Hematopoietic multipotent progenitor cell treated with erythropoietin and hydrocortisone succinate and interleukin-3 and kit ligand, for 8 days (in vitro differentiated cells): ENCODE measurements around the gene OR2J3.
A peak's percentile ranks its signal among the peaks of the same experiment; 100 is the strongest.
"Not testable (repeated sequence)": the region's sequence is repeated elsewhere in the genome, so short reads cannot be mapped to it uniquely, and the experiment has no call there.

Source experiments
- DNase-seq: peaks from one replicate; pipeline ENCODE4 v3.0.0-alpha.2; 2015

The OR2J3 gene

DNA sequence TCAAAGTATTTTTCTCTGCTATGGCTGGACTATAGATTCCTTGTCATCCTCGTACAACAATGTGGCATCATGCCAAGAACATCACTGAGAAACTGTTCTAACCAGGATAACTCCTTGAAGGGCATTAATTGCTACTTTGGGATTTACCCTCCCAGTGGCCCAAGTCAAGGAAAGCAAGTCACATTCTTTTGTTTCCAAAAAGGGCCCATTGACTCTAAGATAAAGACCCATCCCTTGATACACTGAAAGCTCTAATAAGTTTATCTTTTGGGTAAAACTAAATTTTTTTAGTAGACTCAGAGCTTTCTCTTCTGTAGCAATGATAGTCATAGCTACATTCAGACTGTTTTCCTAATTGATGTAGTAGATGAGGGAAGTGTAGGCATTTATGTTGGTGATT is at the start of gene OR2J3:
OR2J3 (plus strand) TSS at position 301 of the 400 bp plus-strand sequence. CDS start 3,833 bp downstream, outside the sequence.
- DNase-seq, result no peak

DNA sequence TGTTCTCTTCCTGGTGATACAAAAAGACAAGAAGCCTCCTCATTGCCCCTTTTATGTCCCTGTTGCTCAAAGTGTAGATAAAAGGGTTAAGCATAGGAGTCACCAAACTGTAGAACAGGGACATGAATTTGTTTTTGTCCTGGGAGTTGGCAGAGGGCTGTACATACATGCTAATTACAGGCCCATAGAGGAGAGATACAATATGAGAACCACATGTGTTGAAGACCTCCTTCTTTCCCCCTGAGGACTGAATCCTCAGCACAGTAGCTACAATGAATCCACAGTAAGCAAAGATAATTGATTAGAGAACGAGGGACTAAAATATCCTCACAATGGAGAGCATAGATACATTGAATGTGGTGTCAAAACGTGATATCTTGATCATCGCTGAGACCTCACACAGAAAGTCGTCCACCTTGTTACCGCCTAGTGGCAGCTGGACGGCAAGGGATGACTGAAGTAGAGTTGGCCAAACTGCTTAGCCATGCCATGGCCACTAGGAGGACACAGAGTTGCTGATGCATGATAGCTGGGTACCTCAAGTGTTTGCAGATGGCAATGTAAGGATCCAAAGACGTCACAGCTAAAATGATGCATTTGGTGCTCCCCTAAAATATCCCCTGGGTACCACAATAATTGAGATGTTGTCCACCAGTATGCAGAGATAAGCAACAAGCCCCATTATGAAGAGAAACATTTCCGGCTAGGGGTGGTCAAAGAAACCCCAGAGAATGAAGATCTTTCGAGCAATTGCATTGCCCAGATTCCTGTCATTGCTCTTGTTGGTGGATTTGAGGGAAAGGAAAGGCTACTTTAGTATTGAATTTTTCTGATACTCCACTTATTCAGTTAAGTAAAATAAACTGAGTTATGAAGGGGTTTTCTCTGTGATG is 35.8 kb upstream of the OR2J3 start:
- peak; percentile 51 for DNase-seq

DNA sequence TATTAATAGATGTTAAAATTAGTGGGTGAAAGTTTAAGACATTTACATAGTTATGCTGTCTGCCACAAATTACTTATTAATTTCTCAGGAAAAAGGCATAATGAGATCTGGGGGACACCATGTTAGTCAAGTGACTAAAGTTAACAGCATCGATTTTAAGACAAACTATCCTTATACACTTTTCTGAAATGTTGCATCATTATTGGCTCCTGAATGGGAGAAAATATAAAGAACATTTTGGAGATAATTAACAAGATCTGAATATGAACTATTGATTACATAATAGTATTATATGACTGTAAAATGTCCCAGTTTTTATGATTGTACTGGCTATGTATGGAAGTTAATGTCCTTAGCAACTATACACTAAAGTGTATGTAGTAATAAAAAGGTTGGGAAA is 28.7 kb upstream of the OR2J3 start:
- no peak for DNase-seq

DNA sequence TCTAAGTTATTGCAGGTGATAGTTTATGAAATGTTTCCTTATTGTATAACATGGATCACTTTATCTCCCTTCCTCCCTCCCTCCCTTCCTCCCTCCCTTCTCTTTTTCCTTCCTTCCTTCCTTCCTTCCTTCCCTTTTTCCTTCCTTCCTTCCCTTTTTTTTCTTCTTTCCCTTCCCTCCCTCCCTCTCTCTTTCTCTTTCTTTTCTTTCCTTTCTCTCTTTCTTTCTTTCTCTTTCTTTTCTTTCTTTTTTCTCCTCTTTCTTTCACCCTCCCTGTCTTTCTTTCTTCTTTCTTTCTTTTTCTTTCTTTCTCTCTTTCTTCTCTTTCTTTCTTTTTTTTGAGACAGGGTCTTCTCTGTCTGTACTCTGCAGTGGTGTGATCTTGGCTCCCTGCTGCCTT is 26.5 kb upstream of the OR2J3 start:
- no peak for DNase-seq

DNA sequence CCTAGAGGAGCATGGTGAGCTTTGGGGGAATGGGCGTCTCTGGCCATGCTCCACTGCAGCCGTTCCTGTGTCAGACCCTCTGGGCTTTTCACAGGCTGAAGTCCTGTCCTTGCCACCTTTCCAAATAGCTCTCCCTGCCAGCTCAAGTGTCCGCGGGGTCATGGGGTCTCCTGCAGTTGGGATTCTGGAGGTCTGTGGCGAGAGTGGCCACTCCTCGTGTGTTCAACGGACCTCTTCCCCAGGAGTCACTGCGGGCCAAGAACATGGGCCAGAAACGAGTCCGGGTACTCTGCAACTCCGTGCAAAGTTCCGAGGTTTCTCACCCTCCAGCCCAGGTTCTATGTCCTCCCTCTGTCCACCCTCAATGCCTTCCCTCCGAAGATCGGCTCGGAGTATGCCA is 25.4 kb upstream of the OR2J3 start:
- no peak for DNase-seq

DNA sequence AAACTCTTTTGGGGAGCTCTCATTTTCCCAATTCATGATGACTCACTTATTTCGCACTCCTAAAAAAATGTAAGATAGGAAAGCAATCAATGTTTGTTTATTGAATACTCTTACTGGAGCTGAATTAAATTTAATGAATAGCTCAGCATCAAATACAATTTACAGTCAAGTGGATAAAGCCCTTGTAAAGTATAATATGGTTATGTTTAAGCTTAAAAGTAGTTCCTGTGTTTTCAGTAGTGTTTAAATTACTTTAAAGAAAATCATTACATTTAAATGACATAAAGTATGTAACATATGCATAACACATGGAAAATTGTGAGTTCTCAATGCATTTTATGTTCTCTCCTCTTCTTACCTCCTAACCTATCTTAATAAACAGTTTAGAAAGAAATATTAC is 20.6 kb upstream of the OR2J3 start, which contains the start of gene OR2B3:
OR2B3 (minus strand) TSS at position 101 of the 400 bp plus-strand sequence; CDS start at position 36, 65 bp downstream.
- DNase-seq, result no peak

DNA sequence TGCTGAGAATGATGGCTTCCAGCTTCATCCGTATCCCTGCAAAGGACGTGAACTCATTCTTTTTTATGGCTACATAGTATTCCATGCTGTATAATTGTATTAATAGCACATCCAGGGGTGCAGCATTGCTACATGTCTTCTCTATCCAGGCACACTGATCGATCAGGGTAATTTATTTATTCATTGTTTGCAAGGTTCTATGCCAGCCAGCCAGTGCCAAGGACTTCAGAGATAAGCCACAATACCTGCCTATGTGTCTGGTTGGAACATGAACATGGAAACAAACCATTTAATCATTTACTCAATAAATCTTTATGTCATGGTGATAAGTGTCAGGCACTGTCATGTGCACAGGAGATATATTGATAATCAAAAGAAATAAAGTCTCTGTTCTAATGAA is 14.9 kb upstream of the OR2J3 start:
- DNase-seq, result no peak

DNA sequence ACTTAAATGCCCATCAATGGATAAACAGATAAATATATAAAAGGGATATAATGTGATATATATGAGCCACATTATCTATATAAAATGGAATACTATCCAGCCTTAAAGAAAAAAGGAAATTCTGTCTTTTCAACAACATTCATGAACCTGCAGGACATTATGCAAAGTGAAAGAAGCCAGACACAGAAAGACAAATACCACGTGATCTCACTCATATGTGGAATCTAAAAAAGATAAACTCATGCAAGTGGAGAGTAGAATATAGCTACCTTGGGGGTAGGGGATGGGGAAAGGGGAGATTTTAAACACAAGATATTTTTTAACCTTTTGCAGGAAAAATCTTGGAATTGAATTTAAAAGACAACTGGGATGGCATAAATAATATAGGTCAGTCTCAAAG is 10.1 kb upstream of the OR2J3 start:
- DNase-seq, result no peak

DNA sequence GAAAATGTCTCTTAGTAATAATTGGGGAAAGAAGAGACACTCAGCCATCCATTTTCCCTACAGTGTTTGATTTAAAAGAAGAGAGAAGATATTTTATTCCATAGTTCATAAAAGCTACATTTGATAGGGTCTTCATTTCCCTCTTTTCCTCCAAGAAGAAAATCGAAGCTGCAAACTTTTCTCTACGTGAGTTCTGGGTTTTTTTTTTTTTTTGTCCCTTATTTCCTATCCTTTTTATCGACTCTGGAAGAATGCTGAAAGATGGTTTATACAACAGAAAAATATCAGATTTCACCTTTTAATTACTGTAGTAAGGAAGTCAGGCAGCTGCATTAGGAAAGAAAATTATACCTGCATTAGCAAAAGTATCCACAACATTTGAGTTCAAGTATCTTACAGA is 8.7 kb upstream of the OR2J3 start, which contains the start of gene OR2J1:
OR2J1 (plus strand) TSS at position 301 of the 400 bp plus-strand sequence. CDS start 1,453 bp downstream, outside the sequence.
- DNase-seq, result no peak

DNA sequence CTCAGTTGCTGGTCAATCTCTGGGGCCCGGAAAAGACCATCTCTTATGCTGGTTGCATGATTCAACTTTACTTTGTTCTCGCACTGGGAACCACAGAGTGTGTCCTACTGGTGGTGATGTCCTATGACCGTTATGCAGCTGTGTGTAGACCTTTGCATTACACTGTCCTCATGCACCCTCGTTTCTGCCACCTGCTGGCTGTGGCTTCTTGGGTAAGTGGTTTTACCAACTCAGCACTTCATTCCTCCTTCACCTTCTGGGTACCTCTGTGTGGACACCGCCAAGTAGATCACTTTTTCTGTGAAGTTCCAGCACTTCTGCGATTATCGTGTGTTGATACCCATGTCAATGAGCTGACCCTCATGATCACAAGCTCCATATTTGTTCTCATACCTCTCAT is 4.3 kb downstream of the OR2J3 start:
- DNase-seq, result no peak

DNA sequence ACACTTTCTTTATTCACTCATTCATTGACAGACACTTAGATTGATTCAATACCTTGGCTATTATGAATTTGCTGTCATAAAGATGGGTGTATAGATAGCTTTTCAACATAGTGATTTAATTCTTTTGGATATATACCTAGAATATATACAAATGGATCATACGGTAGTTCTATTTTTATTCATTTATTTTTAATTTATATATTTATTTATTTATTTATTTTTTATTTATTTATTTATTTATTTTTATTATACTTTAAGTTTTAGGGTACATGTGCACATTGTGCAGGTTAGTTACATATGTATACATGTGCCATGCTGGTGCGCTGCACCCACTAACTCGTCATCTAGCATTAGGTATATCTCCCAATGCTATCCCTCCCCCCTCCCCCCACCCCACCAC is 7.1 kb downstream of the OR2J3 start:
- DNase-seq, result not testable (repeated sequence)

DNA sequence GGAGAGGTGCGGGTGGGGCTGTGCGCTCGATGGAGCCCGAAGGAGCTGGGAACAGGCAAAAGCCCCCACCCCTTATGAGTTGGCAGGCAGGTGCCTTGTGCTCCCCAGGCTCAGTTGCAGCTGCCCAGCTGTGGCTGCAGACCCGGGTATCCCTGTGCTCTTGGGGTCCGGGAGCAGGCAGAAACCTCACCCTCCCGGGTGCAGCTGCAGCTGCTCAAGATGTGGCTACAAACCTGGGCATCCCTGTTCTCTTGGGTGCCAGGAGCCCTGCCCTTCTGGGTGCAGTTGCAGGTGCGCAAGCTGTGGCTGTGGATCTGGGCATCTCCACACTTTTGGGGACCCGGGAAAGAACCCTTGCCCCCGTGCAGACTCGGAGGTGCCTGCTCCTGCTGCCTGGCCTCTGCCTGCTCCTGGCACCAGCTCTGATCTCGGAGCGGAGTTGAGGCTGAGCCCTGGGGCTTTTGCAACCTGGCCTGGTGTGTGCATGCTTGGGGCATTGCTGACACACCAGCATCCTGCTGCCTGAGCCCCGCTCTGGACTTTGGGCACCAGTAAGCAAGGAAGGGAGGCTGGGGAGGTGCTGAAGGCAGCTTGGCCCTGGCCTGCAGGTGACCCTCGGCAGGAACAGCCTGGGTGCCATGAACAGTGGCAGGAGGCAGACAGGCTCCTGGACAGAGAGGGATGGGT is 21.6 kb downstream of the OR2J3 start:
- DNase-seq, result no peak

DNA sequence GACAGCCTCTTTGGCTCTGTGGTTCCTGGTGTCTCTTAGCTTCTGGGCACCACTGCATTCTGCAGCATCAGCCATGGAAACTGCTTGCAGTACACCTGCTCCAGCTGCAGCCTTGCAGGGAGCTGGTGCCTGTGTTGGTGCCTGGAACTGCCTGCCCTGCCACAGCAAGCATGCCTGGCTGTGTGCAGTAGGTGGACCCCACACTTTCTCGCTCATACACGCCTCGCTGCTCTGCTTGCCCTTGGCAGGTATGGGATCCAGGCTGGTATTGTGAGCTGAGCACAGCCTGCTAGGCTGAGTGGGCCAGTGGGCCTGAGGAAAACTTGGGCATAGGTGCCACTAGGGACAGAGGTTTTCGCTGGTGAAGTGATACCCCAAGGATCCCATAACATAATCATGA is 22.8 kb downstream of the OR2J3 start:
- DNase-seq, result no peak

DNA sequence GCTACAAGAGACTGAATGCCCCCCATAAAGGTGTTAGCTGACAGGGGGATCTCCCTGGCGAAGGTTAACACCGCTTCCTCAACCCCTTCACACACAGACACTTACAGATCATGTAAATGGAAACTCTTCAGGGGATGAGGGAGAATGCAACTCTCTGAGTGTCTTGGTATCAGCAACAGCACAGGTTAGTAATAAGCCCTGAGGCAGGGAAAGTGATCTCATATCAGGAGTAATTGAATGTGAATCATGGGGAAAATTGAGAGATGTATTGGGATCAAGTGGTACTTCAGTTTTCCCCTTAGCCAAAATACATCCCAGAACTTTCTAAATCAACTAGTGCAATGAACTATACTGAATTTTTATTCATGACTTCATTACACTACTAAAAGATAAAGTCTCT is 23.8 kb downstream of the OR2J3 start:
- no peak for DNase-seq

DNA sequence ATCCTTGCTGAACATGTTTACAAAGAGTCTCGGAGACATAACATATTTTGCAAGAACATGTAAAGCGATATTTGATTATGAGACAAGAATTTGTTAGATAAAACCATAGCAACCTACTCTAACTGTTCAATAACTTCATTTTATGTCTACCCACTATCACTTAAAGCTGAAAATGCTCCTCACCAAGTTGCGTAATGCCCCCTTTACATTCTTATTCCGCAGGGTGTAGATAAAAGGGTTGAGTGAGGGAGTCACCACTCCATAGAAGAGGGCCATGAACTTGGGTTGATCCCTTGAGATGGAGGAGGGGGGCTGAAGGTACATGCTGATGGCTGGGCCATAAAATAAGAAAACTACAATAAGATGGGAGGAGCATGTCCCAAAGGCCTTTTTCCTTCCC is 29.9 kb downstream of the OR2J3 start:
- DNase-seq, result no peak

DNA sequence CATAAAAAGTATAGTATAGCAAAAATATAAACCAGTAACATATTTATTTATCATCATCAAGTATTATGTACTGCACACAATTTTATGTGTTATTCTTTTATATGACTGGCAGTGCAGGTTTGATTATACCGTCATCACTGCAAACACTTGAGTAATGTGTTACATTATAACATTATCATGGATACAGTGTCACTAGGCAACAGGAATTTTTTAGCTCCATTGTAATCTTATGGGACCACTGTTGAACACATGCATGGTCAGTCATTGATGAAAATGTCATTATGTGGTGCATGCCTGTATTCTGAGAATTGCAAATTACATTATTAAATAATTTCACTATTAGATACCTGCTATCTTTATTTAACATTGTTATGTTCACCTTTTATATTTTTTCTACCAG is 33.7 kb downstream of the OR2J3 start:
- no peak for DNase-seq

DNA sequence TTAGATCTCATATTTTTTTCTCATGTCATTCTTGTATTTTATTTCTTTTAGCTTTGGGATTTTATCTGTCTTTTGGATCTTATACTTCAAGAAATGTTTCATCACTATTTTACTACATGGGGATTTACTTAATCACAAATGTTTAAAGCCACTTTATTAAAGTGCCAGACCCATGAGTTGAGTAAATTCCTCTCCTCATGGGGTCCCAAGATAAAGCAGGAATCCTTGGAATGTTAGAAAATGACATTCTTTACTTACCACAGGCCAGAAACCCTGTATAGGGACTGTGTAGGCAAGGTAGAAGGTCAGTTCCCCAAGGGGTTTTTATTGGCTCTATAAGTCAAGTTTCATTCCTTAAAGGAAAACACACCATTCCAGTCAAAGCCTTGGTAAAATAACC is 34.5 kb downstream of the OR2J3 start:
- no peak for DNase-seq

DNA sequence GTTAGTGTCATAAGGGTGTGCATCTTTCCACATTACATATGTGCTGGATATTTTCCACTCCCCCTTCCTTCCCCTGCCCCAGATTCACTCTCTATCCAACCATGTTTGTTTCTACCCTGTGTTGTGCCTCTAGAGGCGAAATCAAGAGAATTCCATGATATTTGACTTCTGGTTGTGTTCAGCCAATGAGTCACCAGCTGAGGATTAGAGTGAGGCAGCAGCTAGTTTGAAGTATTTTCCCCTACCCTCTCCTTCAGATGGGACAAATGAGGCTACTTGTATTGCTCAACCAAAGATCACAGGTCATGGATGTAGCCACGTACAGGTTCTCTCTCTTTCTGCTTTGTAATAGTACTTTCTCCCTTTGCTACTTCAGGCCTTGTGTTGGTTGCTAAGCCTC is 38.3 kb downstream of the OR2J3 start:
- no peak for DNase-seq

DNA sequence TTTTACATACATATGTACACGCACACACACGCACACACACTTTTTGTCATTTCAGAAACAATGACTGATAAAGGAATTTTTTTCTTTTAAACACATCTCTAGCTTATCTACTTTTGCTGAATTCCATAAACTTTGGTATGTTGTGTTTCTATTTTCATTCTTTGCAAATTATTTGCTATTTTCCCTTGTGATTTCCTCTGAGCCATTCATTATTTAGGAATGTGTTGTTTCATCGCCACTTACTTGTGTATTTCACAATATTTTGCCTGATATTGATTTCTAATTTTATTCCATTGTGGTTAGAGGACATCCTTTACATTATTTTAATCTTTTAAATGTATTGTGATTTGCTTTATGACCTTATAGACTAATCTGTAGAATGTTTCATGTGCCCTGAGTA is 39.2 kb downstream of the OR2J3 start:
- DNase-seq, result no peak

DNA sequence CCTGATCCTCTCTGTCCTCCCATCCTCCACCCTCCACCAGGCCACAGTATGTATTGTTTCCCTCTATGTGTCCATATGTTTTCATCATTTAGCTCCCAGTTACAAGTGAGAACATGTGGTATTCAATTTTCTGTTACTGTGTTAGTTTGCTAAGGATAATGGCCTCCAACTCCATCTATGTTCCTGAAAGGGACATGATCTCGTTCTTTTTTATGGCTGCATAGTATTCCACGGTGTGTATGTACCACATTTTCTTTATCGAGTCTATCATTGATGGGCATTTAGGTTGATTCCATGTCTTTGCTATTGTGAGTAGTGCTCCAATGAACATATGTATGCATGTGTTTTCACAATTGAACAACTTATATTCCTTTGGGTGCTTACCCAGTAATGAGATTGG is 41.6 kb downstream of the OR2J3 start:
- not testable (repeated sequence) for DNase-seq

DNA sequence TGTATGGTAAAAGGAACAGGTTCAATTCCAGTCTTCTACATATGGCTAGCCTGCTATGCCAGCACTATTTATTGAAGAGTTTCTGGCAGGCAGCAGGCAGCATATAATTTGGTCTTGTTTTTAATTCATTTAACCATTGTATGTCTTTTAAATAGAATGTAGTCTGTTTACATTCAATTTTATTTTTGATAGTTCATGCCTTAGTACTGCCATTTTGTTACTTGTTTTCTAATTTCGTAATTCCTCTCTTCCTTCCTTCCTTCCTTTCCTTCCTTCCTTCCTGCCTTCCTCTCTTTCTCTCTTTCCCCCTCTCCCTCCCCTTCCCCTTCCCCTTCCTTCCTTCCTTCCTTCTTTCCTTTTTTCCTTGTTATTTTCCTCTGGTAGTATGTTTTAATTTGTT is 45.2 kb downstream of the OR2J3 start:
- DNase-seq, result no peak

DNA sequence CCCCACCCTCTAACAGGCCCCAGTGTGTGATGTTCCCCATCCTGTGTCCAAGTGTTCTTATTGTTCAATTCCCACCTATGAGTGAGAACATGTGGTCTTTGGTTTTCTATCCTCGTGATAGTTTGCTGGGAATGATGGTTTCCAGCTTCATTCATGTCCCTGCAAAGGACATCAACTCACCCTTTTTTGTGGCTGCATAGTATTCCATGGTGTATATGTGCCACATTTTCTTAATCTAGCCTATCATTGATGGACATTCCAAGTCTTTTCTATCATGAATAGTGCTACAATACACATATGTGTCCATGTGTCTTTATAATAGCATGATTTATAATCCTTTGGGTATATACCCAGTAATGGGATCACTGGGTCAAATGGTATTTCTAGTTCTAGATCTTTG is 47.3 kb downstream of the OR2J3 start:
- DNase-seq, result not testable (repeated sequence)

DNA sequence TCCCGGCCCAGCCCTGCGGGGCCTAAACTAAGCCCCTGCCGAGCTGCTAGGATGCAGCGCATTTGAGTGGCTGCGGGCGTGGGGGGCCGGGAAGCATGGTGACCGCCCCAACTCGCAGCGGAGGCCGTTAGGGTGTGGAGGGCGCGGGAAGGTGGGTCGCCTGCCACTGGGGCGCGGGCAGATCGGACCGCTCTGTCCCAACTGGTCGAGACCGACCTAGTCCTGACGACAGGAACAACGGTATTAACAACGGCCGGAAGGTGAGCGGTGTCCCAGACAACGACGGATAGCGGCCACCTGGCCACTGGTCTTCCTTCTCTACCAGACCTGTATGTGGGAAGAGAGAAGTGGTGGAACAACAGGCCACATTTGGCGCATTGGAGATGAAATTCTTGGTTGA is 52.1 kb downstream of the OR2J3 start:
- not testable (repeated sequence) for DNase-seq
